Neural crest cell (in vitro differentiated cells): Measurements from ENCODE around the gene B3GALT6. TPM values are rescaled to one million over a fixed set of nuclear protein-coding genes. Genes with fewer than 3 reads are reported as not detected.

ENCODE experiments used
- DNase-seq: peaks from one replicate; pipeline ENCODE4 v3.0.0; 2021; ENCODE audit warnings: low read depth, mixed read lengths, low spot score
- H3K27ac Mint-ChIP-seq: one replicate; pipeline ENCODE4 v1.8.0; 2021; ENCODE audit warnings: mild to moderate bottlenecking, mixed read lengths; ENCODE audit not compliant: unreplicated experiment
- H3K27me3 Mint-ChIP-seq: 2 replicates; pipeline ENCODE4 v1.8.0; 2021; ENCODE audit warnings: low read depth, mild to moderate bottlenecking, mixed read lengths
- H3K36me3 Mint-ChIP-seq: 2 replicates; pipeline ENCODE4 v1.8.0; 2021; ENCODE audit warnings: low read depth, mild to moderate bottlenecking, mixed read lengths
- H3K4me1 Mint-ChIP-seq: 2 replicates; pipeline ENCODE4 v1.8.0; 2021; ENCODE audit warnings: mixed read lengths
- H3K4me3 Mint-ChIP-seq: one replicate; pipeline ENCODE4 v1.8.0; 2021; ENCODE audit warnings: mild to moderate bottlenecking, mixed read lengths
- H3K9me3 Mint-ChIP-seq: 2 replicates; pipeline ENCODE4 v1.8.0; 2021; ENCODE audit warnings: mixed read lengths
- CTCF ChIP-seq: fragments of 200-600 bp; sonication (generic); conservative IDR thresholded peaks from 2 replicates; pipeline ENCODE4 v1.5.0; 2021; ENCODE audit warnings: antibody characterized with exemption, mild to moderate bottlenecking
- total RNA-seq: library from RNA; stranded (reverse); gene quantifications from 2 replicates; pipeline ENCODE4 v1.2.1, GENCODE V29; 2021

The B3GALT6 gene
- total RNA-seq, 1 donor from 2014 or later = 41.1 TPM

- peak overlapping the region; percentile 35 for H3K27ac Mint-ChIP-seq
- no peak for TF ChIP-seq CTCF
- no peak for DNase-seq
- no peaks in the 10 kb centered on the region for H3K9me3 Mint-ChIP-seq
- H3K36me3 Mint-ChIP-seq = peaks cover 12% of the 10 kb centered on the region
- no peaks in the 10 kb centered on the region for H3K27me3 Mint-ChIP-seq
- peak overlapping the region; percentile 15 for H3K4me3 Mint-ChIP-seq
- peaks cover 10% of the 10 kb centered on the region for H3K4me1 Mint-ChIP-seq
These were observed 6.1 kb upstream of the B3GALT6 start for GRCh38 chr1:1225913-1226312.

GRCh38 chr1:1226566-1227362, 5.3 kb upstream of the B3GALT6 start:
- Mint-ChIP-seq H3K4me3 (no peak overlapping the region), H3K36me3 (peaks cover 12% of the 10 kb centered on the region), H3K27ac (no peak overlapping the region), H3K4me1 (peaks cover 15% of the 10 kb centered on the region), H3K27me3 (no peaks in the 10 kb centered on the region), H3K9me3 (no peaks in the 10 kb centered on the region)
- DNase-seq = no peak
- TF ChIP-seq CTCF = no peak

- H3K4me1 Mint-ChIP-seq = peaks cover 15% of the 10 kb centered on the region
- H3K27ac Mint-ChIP-seq = no peak overlapping the region
- H3K9me3 Mint-ChIP-seq = no peaks in the 10 kb centered on the region
- no peak overlapping the region for H3K4me3 Mint-ChIP-seq
- no peaks in the 10 kb centered on the region for H3K27me3 Mint-ChIP-seq
- TF ChIP-seq CTCF = no peak
- DNase-seq = no peak
- H3K36me3 Mint-ChIP-seq = peaks cover 12% of the 10 kb centered on the region
These were observed 4.7 kb upstream of the B3GALT6 start for GRCh38 chr1:1227386-1227785.

DNA sequence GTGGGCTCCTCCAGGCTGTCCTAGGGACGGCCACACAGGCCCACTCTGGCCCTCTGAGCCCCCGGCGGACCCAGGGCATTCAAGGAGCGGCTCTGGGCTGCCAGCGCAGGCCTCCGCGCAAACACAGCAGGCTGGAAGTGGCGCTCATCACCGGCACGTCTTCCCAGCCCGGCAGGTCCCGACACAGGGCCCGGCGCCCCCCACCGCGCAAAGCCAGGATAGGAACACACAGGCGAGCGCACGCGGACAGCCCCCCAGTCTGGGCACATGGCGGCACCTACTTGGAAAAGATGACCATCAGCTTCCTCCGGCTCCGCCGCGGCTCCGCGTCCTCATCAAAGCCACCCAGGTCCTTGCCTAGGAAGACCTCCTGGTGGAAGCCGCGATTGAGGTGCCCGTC, 3.9 kb upstream of the B3GALT6 start:
- H3K36me3 Mint-ChIP-seq = peaks cover 6% of the 10 kb centered on the region
- H3K9me3 Mint-ChIP-seq = no peaks in the 10 kb centered on the region
- H3K27ac Mint-ChIP-seq = no peak overlapping the region
- H3K27me3 Mint-ChIP-seq = no peaks in the 10 kb centered on the region
- TF ChIP-seq CTCF = no peak
- no peak overlapping the region for H3K4me3 Mint-ChIP-seq
- no peak for DNase-seq
- peaks cover 15% of the 10 kb centered on the region for H3K4me1 Mint-ChIP-seq

- Mint-ChIP-seq H3K27me3 (no peaks in the 10 kb centered on the region), H3K9me3 (peaks cover 2% of the 10 kb centered on the region), H3K4me1 (peaks cover 20% of the 10 kb centered on the region), H3K27ac (no peak overlapping the region), H3K36me3 (peaks cover 10% of the 10 kb centered on the region), H3K4me3 (no peak overlapping the region)
- no peak for TF ChIP-seq CTCF
- DNase-seq = no peak
These were observed 3.3 kb upstream of the B3GALT6 start for GRCh38 chr1:1228596-1229321.
